A673 (cell line): ENCODE data around the gene PDZD8.

Experiments used
- CTCF ChIP-seq: fragments of 300-800, 200-600 bp; sonication (generic); conservative IDR thresholded peaks from 2 replicates; pipeline ENCODE4 v1.5.1; 2017; ENCODE audit warnings: low read depth, mild to moderate bottlenecking, antibody characterized with exemption, low read length, moderate library complexity, mixed read lengths
- EZH2 ChIP-seq: fragments of 200-600 bp; sonication (generic); IDR thresholded peaks from 2 replicates; pipeline ENCODE4 v1.6.1; 2017; ENCODE audit warnings: borderline replicate concordance, low read depth, mild to moderate bottlenecking, mixed read lengths, antibody characterized with exemption, low read length; ENCODE audit not compliant: poor library complexity, severe bottlenecking

DNA sequence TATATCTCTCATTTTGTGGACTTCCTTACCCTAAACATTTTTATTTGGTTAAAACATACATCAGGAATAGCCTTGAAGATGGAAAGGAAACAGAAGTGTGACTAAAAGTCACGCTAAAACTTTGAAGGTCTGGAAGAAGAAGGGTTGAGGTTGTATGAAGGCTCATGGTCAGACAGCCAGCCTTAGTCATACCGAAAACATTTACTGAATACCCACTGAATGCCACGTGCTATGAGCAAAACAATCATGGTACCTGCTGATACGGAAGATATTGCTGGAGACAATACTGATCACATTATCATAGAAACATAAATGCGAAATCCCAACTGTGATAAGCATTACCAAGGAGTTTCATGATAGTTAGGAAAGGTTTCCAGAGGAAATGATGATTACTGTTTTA lies 64.0 kb downstream of the PDZD8 start:
- TF ChIP-seq CTCF (no peak), EZH2 (no peak)
